IMR-90 (cell line): ENCODE results near the gene OGFR. TPM values are rescaled to one million over a fixed set of nuclear protein-coding genes. Genes with fewer than 3 reads are reported as not detected.

ENCODE experiments used
- ATAC-seq: fragments of 200-7000 bp; cut with Tn5 transposase; 2 replicates; pipeline ENCODE4 v1.9.1; 2020; ENCODE audit warnings: low read depth, mild to moderate bottlenecking, moderate library complexity
- BruUV-seq: library from RNA; stranded (reverse); fragments of 400-500 nt; replicated peaks from 2 replicates; lab custom pipeline; 2021; lab: Mats Ljungman, UMichigan
- CTCF ChIA-PET: fragments of 300-600 bp; formaldehyde crosslinking; extraction: SDS; loops from one replicate; lab custom pipeline; 2021; ENCODE audit warnings: antibody characterized with exemption; lab: Yijun Ruan, JAX
- POLR2A ChIA-PET: fragments of 300-600 bp; sonication (Branson Sonifier 250); formaldehyde crosslinking; loops from one replicate; lab custom pipeline; 2022; ENCODE audit warnings: antibody characterized with exemption; ENCODE audit not compliant: unreplicated experiment; lab: Charles Lee
- DNase-seq: peaks from one replicate; pipeline ENCODE4 v3.0.0; 2013
- H2AFZ ChIP-seq: replicated peaks from 2 replicates; pipeline ENCODE3; 2013; ENCODE audit warnings: low read length, mild to moderate bottlenecking; ENCODE audit not compliant: poor library complexity
- H2AK5ac ChIP-seq: 2 replicates; pipeline ENCODE4 v1.6.1; 2013; ENCODE audit warnings: low read depth, low read length, inconsistent platforms
- H2AK9ac ChIP-seq: replicated peaks from 2 replicates; pipeline ENCODE3; 2013; ENCODE audit warnings: mild to moderate bottlenecking, low read depth, low read length, moderate library complexity; ENCODE audit not compliant: poor library complexity
- H2BK120ac ChIP-seq: 2 replicates; pipeline ENCODE4 v1.6.1; 2013; ENCODE audit warnings: low read depth, low read length, inconsistent platforms
- H2BK15ac ChIP-seq: 3 replicates; pipeline ENCODE4 v1.6.1; 2013; ENCODE audit warnings: low read depth, low read length, inconsistent platforms
- H2BK20ac ChIP-seq: 2 replicates; pipeline ENCODE4 v1.6.1; 2013; ENCODE audit warnings: low read depth, mild to moderate bottlenecking, inconsistent platforms, low read length, moderate library complexity
- H2BK5ac ChIP-seq: 2 replicates; pipeline ENCODE4 v1.6.1; 2013; ENCODE audit warnings: mild to moderate bottlenecking, low read depth, low read length, inconsistent platforms; ENCODE audit not compliant: poor library complexity, severe bottlenecking
- H3K14ac ChIP-seq: replicated peaks from 2 replicates; pipeline ENCODE4 v1.6.1; 2013; ENCODE audit warnings: low read depth, low read length, inconsistent platforms
- H3K18ac ChIP-seq: 2 replicates; pipeline ENCODE4 v1.6.1; 2013; ENCODE audit warnings: low read depth, low read length, control low read depth
- H3K23ac ChIP-seq: 2 replicates; pipeline ENCODE4 v1.6.1; 2013; ENCODE audit warnings: low read depth, low read length, inconsistent platforms
- H3K27ac ChIP-seq: 2 replicates; pipeline ENCODE4 v1.5.1; 2013; ENCODE audit warnings: mild to moderate bottlenecking, control low read depth, low read length; ENCODE audit not compliant: insufficient read depth
- H3K27me3 ChIP-seq: 2 replicates; pipeline ENCODE4 v1.6.1; 2013; ENCODE audit warnings: low read length; ENCODE audit not compliant: control insufficient read depth, insufficient read depth
- H3K36me3 ChIP-seq: 2 replicates; pipeline ENCODE4 v1.6.1; 2013; ENCODE audit warnings: low read length, mixed read lengths; ENCODE audit not compliant: control insufficient read depth, insufficient read depth
- H3K4ac ChIP-seq: 2 replicates; pipeline ENCODE4 v1.6.1; 2013; ENCODE audit warnings: low read depth, low read length, inconsistent platforms
- H3K4me1 ChIP-seq: 2 replicates; pipeline ENCODE4 v1.6.1; 2013; ENCODE audit warnings: low read length, mixed read lengths; ENCODE audit not compliant: control insufficient read depth, insufficient read depth
- H3K4me2 ChIP-seq: 2 replicates; pipeline ENCODE4 v1.6.1; 2013; ENCODE audit warnings: low read depth, mild to moderate bottlenecking, control low read depth, low read length, moderate library complexity
- H3K4me3 ChIP-seq: 2 replicates; pipeline ENCODE4 v1.5.1; 2013; ENCODE audit warnings: low read depth, mild to moderate bottlenecking, control low read depth, low read length, moderate library complexity; ENCODE audit not compliant: insufficient read depth
- H3K56ac ChIP-seq: 2 replicates; pipeline ENCODE4 v1.6.1; 2013; ENCODE audit warnings: low read length, inconsistent platforms; ENCODE audit not compliant: insufficient read depth; ENCODE audit errors: extremely low read depth
- H3K79me1 ChIP-seq, 2 experiments: 2 replicates each; pipeline ENCODE4 v1.6.1; 2013; ENCODE audit warnings: low read length in 2 of 2, inconsistent platforms in 1 of 2, low read depth in 1 of 2
- H3K9ac ChIP-seq: 2 replicates; pipeline ENCODE4 v1.6.1; 2013; ENCODE audit warnings: low read depth, low read length, control low read depth
- H3K9me1 ChIP-seq: 2 replicates; pipeline ENCODE4 v1.6.1; 2013; ENCODE audit warnings: low read length, inconsistent platforms; ENCODE audit not compliant: insufficient read depth
- H3K9me3 ChIP-seq: 2 replicates; pipeline ENCODE4 v1.6.1; 2013; ENCODE audit warnings: low read length; ENCODE audit not compliant: control insufficient read depth, insufficient read depth
- H4K20me1 ChIP-seq: 2 replicates; pipeline ENCODE4 v1.6.1; 2013; ENCODE audit warnings: low read length, inconsistent platforms; ENCODE audit not compliant: insufficient read depth
- H4K5ac ChIP-seq: 2 replicates; pipeline ENCODE4 v1.6.1; 2013; ENCODE audit warnings: mild to moderate bottlenecking, low read depth, low read length, control low read depth
- H4K8ac ChIP-seq, 2 experiments: 2 replicates each; pipeline ENCODE4 v1.6.1; 2013; ENCODE audit warnings: low read depth in 2 of 2, low read length in 2 of 2, control low read depth in 1 of 2, inconsistent platforms in 1 of 2
- H4K91ac ChIP-seq: 2 replicates; pipeline ENCODE4 v1.6.1; 2013; ENCODE audit warnings: low read depth, low read length, inconsistent platforms; ENCODE audit not compliant: insufficient read depth
- CHD1 ChIP-seq: IDR thresholded peaks from 2 replicates; pipeline ENCODE4 v1.6.1; 2012; ENCODE audit warnings: low read depth, low read length, improper control_type of control experiment
- CTCF ChIP-seq: conservative IDR thresholded peaks from 2 replicates; pipeline ENCODE4 v1.5.1; 2012; ENCODE audit warnings: mild to moderate bottlenecking, low read depth, low read length, improper control_type of control experiment
- MAFK ChIP-seq: IDR thresholded peaks from 2 replicates; pipeline ENCODE4 v1.6.1; 2012; ENCODE audit warnings: low read depth, low read length, improper control_type of control experiment
- MAZ ChIP-seq: IDR thresholded peaks from 2 replicates; pipeline ENCODE4 v1.6.1; 2012; ENCODE audit warnings: low read depth, mild to moderate bottlenecking, low read length, improper control_type of control experiment, moderate library complexity, borderline replicate concordance
- MXI1 ChIP-seq: IDR thresholded peaks from 2 replicates; pipeline ENCODE4 v1.6.1; 2012; ENCODE audit warnings: low read depth, mild to moderate bottlenecking, low read length, moderate library complexity, borderline replicate concordance
- NFE2L2 ChIP-seq: fragments of 150-350 bp; IDR thresholded peaks from 2 replicates; pipeline ENCODE4 v1.6.1; 2016; ENCODE audit warnings: low read depth, mild to moderate bottlenecking, low read length
- RAD21 ChIP-seq: IDR thresholded peaks from 2 replicates; pipeline ENCODE4 v1.6.1; 2012; ENCODE audit warnings: low read length, improper control_type of control experiment
- RCOR1 ChIP-seq: IDR thresholded peaks from 2 replicates; pipeline ENCODE4 v1.6.1; 2012; ENCODE audit warnings: mild to moderate bottlenecking, low read length, improper control_type of control experiment; ENCODE audit not compliant: insufficient replicate concordance
- USF2 ChIP-seq: fragments of 150-350 bp; IDR thresholded peaks from 2 replicates; pipeline ENCODE4 v1.6.1; 2017; ENCODE audit warnings: mild to moderate bottlenecking, antibody characterized with exemption, low read length, low read depth
- WGBS, 2 experiments: methylation state at CpG; one replicate each; pipeline versions ENCODE4 v1.1.5 to v1.1.7; 2013; ENCODE audit warnings: missing lambda C conversion rate in 2 of 2; ENCODE audit not compliant: insufficient read length in 1 of 2; ENCODE audit errors: extremely low coverage in 2 of 2; 5-methylcytosine and 5-hydroxymethylcytosine counted together
- dilution Hi-C: fragments of 300-500 bp; cut with HindIII; formaldehyde crosslinking; loops from one replicate; pipeline ENCODE4 v1.14.3; 2018; ENCODE audit warnings: low sequenced_read_pairs; ENCODE audit not compliant: unreplicated experiment
- in situ Hi-C: fragments of 300-500 bp; cut with MboI; formaldehyde crosslinking; loops from 3 replicates; pipeline ENCODE4 v1.14.3; 2019; ENCODE audit warnings: low sequenced_read_pairs, inconsistent platforms, mixed read lengths
- intact Hi-C: fragments of 100-400 bp; cut with micrococcal nuclease; formaldehyde crosslinking; loops from 2 replicates; pipeline ENCODE4 v1.10.0; 2022
- polyA plus RNA-seq, 3 experiments: library from polyadenylated mRNA; depleted of rRNA; stranded (reverse); fragments of >200 nt; gene quantifications; 2 replicates each; pipeline ENCODE4 v1.2.3, GENCODE V29; 2012; ENCODE audit warnings: low replicate concordance in 1 of 3
- total RNA-seq: library from RNA; depleted of rRNA; stranded (reverse); fragments of >200 nt; gene quantifications from 2 replicates; pipeline ENCODE4 v1.2.3, GENCODE V29; 2012

OGFR gene
- total and polyA plus RNA-seq, 2 of the 4 experiments (the other 2 are of a cell fraction): 22.4 to 30.1 TPM

GRCh38 chr20:62794007-62794724, 10.5 kb upstream of the OGFR start (continued):
- no peak for TF ChIP-seq NFE2L2
- TF ChIP-seq MAFK: no peak
- TF ChIP-seq CHD1: no peak

- peaks cover 20% of the 10 kb centered on the region for H4K20me1 ChIP-seq
- no TSS peak for BruUV-seq
- H2BK120ac ChIP-seq: peak overlapping the region; percentile 45
- H3K23ac ChIP-seq: peak overlapping the region; percentile 54
- ChIA-PET CTCF (no interaction called here), POLR2A (no interaction called here)
- no peaks in the 10 kb centered on the region for H3K9me3 ChIP-seq
- H3K4me3 ChIP-seq: peak overlapping the region; percentile 62
- intact Hi-C loops: no loop called here
- H2AFZ ChIP-seq: peak overlapping the region; percentile 98
- H2AK5ac ChIP-seq: peak overlapping the region; percentile 44; the same call in 1 of the 2 replicates
- no peak overlapping the region for H3K18ac ChIP-seq
- peak overlapping the region; percentile 94 for H2AK9ac ChIP-seq
- TF ChIP-seq MXI1 (no peak), NFE2L2 (no peak), USF2 (no peak), MAFK (no peak), MAZ (no peak), RAD21 (no peak), RCOR1 (no peak), CTCF (no peak)
- peak overlapping the region; percentile 67; the same call in 1 of the 2 replicates for H4K91ac ChIP-seq
- H2BK20ac ChIP-seq: no peak overlapping the region
- peaks cover 20% of the 10 kb centered on the region; the same call in 1 of the 2 replicates for H3K36me3 ChIP-seq
- H3K79me1 ChIP-seq: peaks cover 11 to 19% of the 10 kb centered on the region in 2 experiments
- no peaks in the 10 kb centered on the region for H3K27me3 ChIP-seq
- DNase-seq (peak; percentile 49), ATAC-seq (peak; percentile 4)
- no peak overlapping the region; the same call in 2 of the 3 replicates for H2BK15ac ChIP-seq
- no peak overlapping the region for H4K5ac ChIP-seq
- dilution Hi-C loops: no loop called here
- no peak overlapping the region; the same call in 1 of the 2 replicates for H3K56ac ChIP-seq
- WGBS, 2 experiments: 1% methylated on average over 39 of the region's 68 CpGs; no CpG with 5 or more reads in 1 of the 2 experiments
- H3K9ac ChIP-seq: peak overlapping the region; percentile 51; the same call in 1 of the 2 replicates
- H3K9me1 ChIP-seq: peaks cover 14% of the 10 kb centered on the region
- peak overlapping the region; percentile 66; the same call in 1 of the 2 replicates for H3K14ac ChIP-seq
- H3K4me1 ChIP-seq: peaks cover 25% of the 10 kb centered on the region
- H4K8ac ChIP-seq: peak overlapping the region; percentile 54 to 71; a peak in 2 of 4 replicates
- H2BK5ac ChIP-seq: peak overlapping the region; percentile 71
- H3K4me2 ChIP-seq: peak overlapping the region; percentile 93
- H3K4ac ChIP-seq: peak overlapping the region; percentile 64; the same call in 1 of the 2 replicates
- peak overlapping the region; percentile 46; the same call in 1 of the 2 replicates for H3K27ac ChIP-seq
- in situ Hi-C loops: no loop called here
These were observed 9.4 kb upstream of the OGFR start for GRCh38 chr20:62795023-62795761.
